ENCODE results near the gene MYEF2.

Gene MYEF2

GRCh38 chr15:48096355-48096786 lies 81.7 kb downstream of the MYEF2 start:
- no peak for TF ChIP-seq JUND (IDR thresholded peaks at IDR 0.05; ENCODE audit: low read depth)
- in situ Hi-C loops (cut with HindIII; ENCODE audit: low pct_unique_long_range_greater_than_20kb, low sequenced_read_pairs) = no loop called here
- no peak for DNase-seq (ENCODE audit: low read depth in 1 of 2, low spot score in 1 of 2)

- DNase-seq (ENCODE audit: low read depth in 1 of 2, low spot score in 1 of 2) = no peak
- in situ Hi-C loops (cut with HindIII; ENCODE audit: low pct_unique_long_range_greater_than_20kb, low sequenced_read_pairs) = no loop called here
- TF ChIP-seq JUND (IDR thresholded peaks at IDR 0.05; ENCODE audit: low read depth) = no peak
These were observed 86.6 kb downstream of the MYEF2 start for GRCh38 chr15:48091522-48091921.

GRCh38 chr15:48090666-48091065 lies 87.4 kb downstream of the MYEF2 start:
- DNase-seq (ENCODE audit: low read depth in 1 of 2, low spot score in 1 of 2) = no peak
- in situ Hi-C loops (cut with HindIII; ENCODE audit: low pct_unique_long_range_greater_than_20kb, low sequenced_read_pairs) = no loop called here
- no peak for TF ChIP-seq JUND (IDR thresholded peaks at IDR 0.05; ENCODE audit: low read depth)

- in situ Hi-C loops (cut with HindIII; ENCODE audit: low pct_unique_long_range_greater_than_20kb, low sequenced_read_pairs) = no loop called here
- TF ChIP-seq JUND (IDR thresholded peaks at IDR 0.05; ENCODE audit: low read depth) = no peak
- DNase-seq (ENCODE audit: low read depth in 1 of 2, low spot score in 1 of 2) = no peak
These were observed 88.0 kb downstream of the MYEF2 start for GRCh38 chr15:48090115-48090514.

- no peak for DNase-seq (ENCODE audit: low read depth in 1 of 2, low spot score in 1 of 2)
- TF ChIP-seq JUND (IDR thresholded peaks at IDR 0.05; ENCODE audit: low read depth) = no peak
- in situ Hi-C loops (cut with HindIII; ENCODE audit: low pct_unique_long_range_greater_than_20kb, low sequenced_read_pairs) = no loop called here
These were observed 88.4 kb downstream of the MYEF2 start for GRCh38 chr15:48089702-48090101.

GRCh38 chr15:48087844-48088243 lies 90.3 kb downstream of the MYEF2 start:
- in situ Hi-C loops (cut with HindIII; ENCODE audit: low pct_unique_long_range_greater_than_20kb, low sequenced_read_pairs) = no loop called here
- no peak for DNase-seq (ENCODE audit: low read depth in 1 of 2, low spot score in 1 of 2)
- no peak for TF ChIP-seq JUND (IDR thresholded peaks at IDR 0.05; ENCODE audit: low read depth)

GRCh38 chr15:48086576-48086975 lies 91.5 kb downstream of the MYEF2 start:
- no peak for DNase-seq (ENCODE audit: low read depth in 1 of 2, low spot score in 1 of 2)
- TF ChIP-seq JUND (IDR thresholded peaks at IDR 0.05; ENCODE audit: low read depth) = no peak
- in situ Hi-C loops (cut with HindIII; ENCODE audit: low pct_unique_long_range_greater_than_20kb, low sequenced_read_pairs) = no loop called here

GRCh38 chr15:48086133-48086532 lies 92.0 kb downstream of the MYEF2 start:
- no peak for DNase-seq (ENCODE audit: low read depth in 1 of 2, low spot score in 1 of 2)
- TF ChIP-seq JUND (IDR thresholded peaks at IDR 0.05; ENCODE audit: low read depth) = no peak
- in situ Hi-C loops (cut with HindIII; ENCODE audit: low pct_unique_long_range_greater_than_20kb, low sequenced_read_pairs) = no loop called here

- no peak for TF ChIP-seq JUND (IDR thresholded peaks at IDR 0.05; ENCODE audit: low read depth)
- in situ Hi-C loops (cut with HindIII; ENCODE audit: low pct_unique_long_range_greater_than_20kb, low sequenced_read_pairs) = no loop called here
These were observed 92.5 kb downstream of the MYEF2 start for GRCh38 chr15:48085591-48085930.

GRCh38 chr15:48084759-48085590 lies 93.1 kb downstream of the MYEF2 start:
- no peak for TF ChIP-seq JUND (IDR thresholded peaks at IDR 0.05; ENCODE audit: low read depth)
- in situ Hi-C loops (cut with HindIII; ENCODE audit: low pct_unique_long_range_greater_than_20kb, low sequenced_read_pairs) = no loop called here
- peak; percentile 34 to 59 for DNase-seq (ENCODE audit: low read depth in 1 of 2, low spot score in 1 of 2)

More at GRCh38 chr15:48085591-48085930, 92.5 kb downstream of the MYEF2 start:
- DNase-seq (ENCODE audit: low read depth in 1 of 2, low spot score in 1 of 2) = no peak

Measured in T47D (cell line).